Caco-2 (cell line): ENCODE results near the gene SVOP. TPM values are rescaled to one million over a fixed set of nuclear protein-coding genes. Genes with fewer than 3 reads are reported as not detected.

Experiments used
- BruUV-seq: library from RNA; stranded (reverse); fragments of 400-500 nt; replicated peaks from 2 replicates; lab custom pipeline; 2021; lab: Mats Ljungman, UMichigan
- CTCF ChIA-PET: fragments of 300-600 bp; sonication (Branson Sonifier 250); formaldehyde crosslinking; loops from one replicate; lab custom pipeline; 2022; ENCODE audit warnings: antibody characterized with exemption; lab: Charles Lee
- POLR2A ChIA-PET: fragments of 300-600 bp; sonication (Branson Sonifier 250); formaldehyde crosslinking; loops from one replicate; lab custom pipeline; 2022; ENCODE audit warnings: antibody characterized with exemption; lab: Charles Lee
- DNase-seq, 2 experiments: peaks; one replicate each; pipeline versions ENCODE4 v3.0.0 to v3.0.0-alpha.2; 2020 to 2022
- H3K27me3 ChIP-seq: replicated peaks from 2 replicates; pipeline ENCODE4 v1.6.0; 2011; ENCODE audit warnings: low read length; ENCODE audit not compliant: control insufficient read depth, insufficient read depth
- H3K36me3 ChIP-seq: 2 replicates; pipeline ENCODE4 v1.5.1; 2011; ENCODE audit warnings: low read length; ENCODE audit not compliant: control insufficient read depth, insufficient read depth
- H3K4me1 ChIP-seq: fragments of 250-450 bp; sonication (Bioruptor Pico); 2 replicates; pipeline ENCODE4 v1.5.1; 2020; ENCODE audit warnings: mild to moderate bottlenecking
- H3K4me3 ChIP-seq: 2 replicates; pipeline ENCODE4 v1.5.1; 2011; ENCODE audit warnings: low read depth, mild to moderate bottlenecking, control low read depth, low read length
- H3K9me3 ChIP-seq: fragments of 250-450 bp; sonication (Bioruptor Pico); 2 replicates; pipeline ENCODE4 v1.5.1; 2020; ENCODE audit warnings: mild to moderate bottlenecking, moderate library complexity
- H3K27ac Mint-ChIP-seq: one replicate; pipeline ENCODE4 v1.8.0; 2022; ENCODE audit warnings: mixed read lengths; ENCODE audit not compliant: unreplicated experiment
- H3K27me3 Mint-ChIP-seq: one replicate; pipeline ENCODE4 v1.8.0; 2022; ENCODE audit warnings: mixed read lengths; ENCODE audit not compliant: insufficient read depth, unreplicated experiment
- H3K36me3 Mint-ChIP-seq: one replicate; pipeline ENCODE4 v1.8.0; 2022; ENCODE audit warnings: mild to moderate bottlenecking, mixed read lengths; ENCODE audit not compliant: insufficient read depth, unreplicated experiment
- H3K4me1 Mint-ChIP-seq: one replicate; pipeline ENCODE4 v1.8.0; 2022; ENCODE audit warnings: low read depth, mixed read lengths; ENCODE audit not compliant: unreplicated experiment
- H3K4me3 Mint-ChIP-seq: one replicate; pipeline ENCODE4 v1.8.0; 2022; ENCODE audit warnings: mild to moderate bottlenecking, moderate library complexity, mixed read lengths; ENCODE audit not compliant: unreplicated experiment
- H3K9me3 Mint-ChIP-seq: one replicate; pipeline ENCODE4 v1.8.0; 2022; ENCODE audit warnings: mixed read lengths; ENCODE audit not compliant: unreplicated experiment
- CTCF ChIP-seq, 2 experiments: fragments of 200-600 bp in 1 of 2; IDR thresholded peaks; 1 replicate in 1 of 2; 2 replicates in 1 of 2; pipeline versions ENCODE4 v1.5.1 to v1.8.0; 2011 to 2022; ENCODE audit warnings: antibody characterized with exemption in 1 of 2, control low read depth in 1 of 2, inconsistent platforms in 1 of 2, low read depth in 1 of 2, low read length in 1 of 2, mild to moderate bottlenecking in 1 of 2, moderate library complexity in 1 of 2; ENCODE audit not compliant: insufficient read depth in 1 of 2, severe bottlenecking in 1 of 2, unreplicated experiment in 1 of 2
- intact Hi-C: fragments of 100-400 bp; cut with micrococcal nuclease; formaldehyde crosslinking; loops from one replicate; pipeline ENCODE4 v1.10.0; 2022; ENCODE audit not compliant: unreplicated experiment
- total RNA-seq: library from RNA; stranded (reverse); gene quantifications from 2 replicates; pipeline ENCODE4 v1.2.3, GENCODE V29; 2022

Gene SVOP
- total RNA-seq, 1 experiment from 2014 or later: 0.09 TPM

GRCh38 chr12:108858311-108859074, 162.4 kb downstream of the SVOP start:
- Mint-ChIP-seq H3K4me3 (peak overlapping the region; percentile 50), H3K4me1 (peaks cover 29% of the 10 kb centered on the region), H3K27me3 (no peaks in the 10 kb centered on the region), H3K27ac (peak overlapping the region; percentile 66), H3K36me3 (peaks cover 38% of the 10 kb centered on the region), H3K9me3 (peaks cover 8% of the 10 kb centered on the region)
- ChIA-PET POLR2A (no interaction called here), CTCF (interaction anchor here (0.5 kb wide), 1 partner anchor 33 kb away, joined by 3 read pairs; no protein-coding TSS in a partner anchor)
- peak in 1 of 2 experiments; percentile 11 for DNase-seq
- intact Hi-C loops: no loop called here
- Histone ChIP-seq H3K4me3 (peak overlapping the region; percentile 63), H3K4me1 (peaks cover 10% of the 10 kb centered on the region), H3K9me3 (no peaks in the 10 kb centered on the region), H3K27me3 (no peaks in the 10 kb centered on the region), H3K36me3 (no peaks in the 10 kb centered on the region)
- TSS peak; percentile 85 for BruUV-seq
- TF ChIP-seq CTCF (IDR thresholded peaks at IDR 0.05; ENCODE audit: insufficient read depth in 1 of 2, low read depth in 1 of 2, low read length in 1 of 2, severe bottlenecking in 1 of 2, unreplicated experiment in 1 of 2): no peak

Other genes starting within 250 kb of the SVOP start
- 26.0 and 27.7 TPM in 2 replicates for gene SSH1, start 163.5 kb downstream of the SVOP start, total RNA-seq
- not detected in 2 replicates for gene DAO, start 141.0 kb downstream of the SVOP start, total RNA-seq
- gene USP30, start 31.5 kb upstream of the SVOP start, total RNA-seq: 11.9 and 12.3 TPM in 2 replicates
- 38.3 and 41.4 TPM in 2 replicates for gene ALKBH2, start 72.4 kb upstream of the SVOP start, total RNA-seq
- 72.2 and 78.3 TPM in 2 replicates for gene UNG, start 76.5 kb upstream of the SVOP start, total RNA-seq
- 24.8 and 26.2 TPM in 2 replicates for gene ACACB, start 95.5 kb upstream of the SVOP start, total RNA-seq